Measurements from ENCODE around the gene RCC2. TPM values are rescaled to one million over a fixed set of nuclear protein-coding genes. Genes with fewer than 3 reads are reported as not detected.

Gene RCC2
- total and polyA plus RNA-seq, 2 donors (not counting 3 experiments of a cell fraction or from before 2014, with no cell fraction given) = 137 to 166 TPM

GRCh38 chr1:17359808-17360207, 79.7 kb downstream of the RCC2 start:
- Histone ChIP-seq H3K27ac (ENCODE audit: insufficient read depth, low read depth, low read length) (no peak overlapping the region), H3K9me1 (replicated peaks; ENCODE audit: control insufficient read depth, extremely low read depth, insufficient read depth, low read length) (no peaks in the 10 kb centered on the region), H3K4me2 (ENCODE audit: insufficient read depth, low read length) (no peak overlapping the region), H4K20me1 (replicated peaks; ENCODE audit: control insufficient read depth, extremely low read depth, insufficient read depth, low read length) (no peaks in the 10 kb centered on the region), H3K9me3 (replicated peaks; ENCODE audit: control insufficient read depth, insufficient read depth, low read length) (no peaks in the 10 kb centered on the region), H3K9ac (replicated peaks; ENCODE audit: extremely low read depth, insufficient read depth, low read length) (no peak overlapping the region), H3K36me3 (ENCODE audit: control insufficient read depth in 2 of 2, extremely low read depth in 1 of 2, insufficient read depth in 2 of 2, low read length in 2 of 2) (no peaks in the 10 kb centered on the region), H3K79me2 (ENCODE audit: control insufficient read depth, insufficient read depth, low read length) (no peaks in the 10 kb centered on the region), H3K4me3 (replicated peaks in 1 of 3; ENCODE audit: insufficient read depth in 1 of 3, low read depth in 1 of 3, low read length in 3 of 3) (no peak overlapping the region), H3K27me3 (ENCODE audit: control insufficient read depth in 2 of 2, insufficient read depth in 2 of 2, low read length in 2 of 2) (no peaks in the 10 kb centered on the region), H2AFZ (ENCODE audit: low read depth, low read length) (no peak overlapping the region), H3K4me1 (ENCODE audit: control insufficient read depth, extremely low read depth, insufficient read depth, low read length) (no peaks in the 10 kb centered on the region)
- ChIA-PET CTCF (no interaction called here), POLR2A (no interaction called here)
- dilution Hi-C loops (cut with MboI; ENCODE audit: extremely low pct_ligation_motif_present, low sequenced_read_pairs) = no loop called here
- intact Hi-C loops (cut with micrococcal nuclease) = no loop called here
- TF ChIP-seq, protein P1, sequence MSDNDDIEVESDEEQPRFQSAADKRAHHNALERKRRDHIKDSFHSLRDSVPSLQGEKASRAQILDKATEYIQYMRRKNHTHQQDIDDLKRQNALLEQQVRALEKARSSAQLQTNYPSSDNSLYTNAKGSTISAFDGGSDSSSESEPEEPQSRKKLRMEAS (IDR thresholded peaks at IDR 0.05; ENCODE audit: insufficient read depth, insufficient read length) = no peak
- TF ChIP-seq POLR2A (IDR thresholded peaks at IDR 0.05; ENCODE audit: low read depth, low read length) (no peak), JUN (IDR thresholded peaks at IDR 0.05; ENCODE audit: borderline replicate concordance, insufficient read depth, insufficient read length, low read depth) (no peak), EZH2 (IDR thresholded peaks at IDR 0.05; ENCODE audit: borderline replicate concordance, low read depth, low read length, severe bottlenecking) (no peak), CTCF (IDR thresholded peaks at IDR 0.05; ENCODE audit: extremely low read depth in 1 of 2, insufficient read depth in 1 of 2, low read depth in 1 of 2, low read length in 2 of 2) (no peak)
- BruUV-seq (replicated peaks) = no TSS peak
- FAIRE-seq = no peak
- DNase-seq (ENCODE audit: low read depth, low spot score) = no peak

DNA sequence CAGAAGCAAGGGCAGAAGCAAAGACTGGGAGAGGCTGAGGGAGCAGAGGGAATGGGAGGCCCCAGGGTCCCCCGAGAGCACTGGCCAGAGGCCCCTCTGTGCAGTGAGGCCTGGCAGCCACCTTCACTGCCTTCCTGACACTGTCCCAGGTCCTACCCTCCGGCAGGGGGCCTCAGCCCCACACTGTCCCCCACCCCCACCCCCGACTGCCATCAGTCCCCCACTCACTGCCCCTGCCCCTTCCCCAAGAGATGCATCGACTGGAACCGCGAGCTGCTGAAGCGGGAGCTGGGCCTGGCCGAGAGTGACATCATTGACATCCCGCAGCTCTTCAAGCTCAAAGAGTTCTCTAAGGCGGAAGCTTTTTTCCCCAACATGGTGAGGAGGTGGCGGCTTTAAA, 80.4 kb downstream of the RCC2 start:
- no peak for DNase-seq (ENCODE audit: low read depth, low spot score)
- dilution Hi-C loops (cut with MboI; ENCODE audit: extremely low pct_ligation_motif_present, low sequenced_read_pairs) = no loop called here

More for the DNA sequence above, 80.4 kb downstream of the RCC2 start:
- no peak overlapping the region for H3K4me3 ChIP-seq (replicated peaks in 1 of 3; ENCODE audit: insufficient read depth in 1 of 3, low read depth in 1 of 3, low read length in 3 of 3)
- H3K79me2 ChIP-seq (ENCODE audit: control insufficient read depth, insufficient read depth, low read length) = no peaks in the 10 kb centered on the region
- intact Hi-C loops (cut with micrococcal nuclease) = no loop called here
- no peaks in the 10 kb centered on the region for H3K36me3 ChIP-seq (ENCODE audit: control insufficient read depth in 2 of 2, extremely low read depth in 1 of 2, insufficient read depth in 2 of 2, low read length in 2 of 2)
- no peaks in the 10 kb centered on the region for H4K20me1 ChIP-seq (replicated peaks; ENCODE audit: control insufficient read depth, extremely low read depth, insufficient read depth, low read length)
- no peaks in the 10 kb centered on the region for H3K9me3 ChIP-seq (replicated peaks; ENCODE audit: control insufficient read depth, insufficient read depth, low read length)
- H3K4me1 ChIP-seq (ENCODE audit: control insufficient read depth, extremely low read depth, insufficient read depth, low read length) = no peaks in the 10 kb centered on the region
- no peak overlapping the region for H3K27ac ChIP-seq (ENCODE audit: insufficient read depth, low read depth, low read length)
- POLR2A ChIA-PET = no interaction called here
- FAIRE-seq = no peak
- no peak overlapping the region for H2AFZ ChIP-seq (ENCODE audit: low read depth, low read length)
- no peak for TF ChIP-seq MYC (IDR thresholded peaks at IDR 0.05; ENCODE audit: low read depth, low read length)
- TF ChIP-seq FOS (IDR thresholded peaks at IDR 0.05; ENCODE audit: borderline replicate concordance, insufficient read depth, low read length) = no peak
- no peak for TF ChIP-seq CTCF (IDR thresholded peaks at IDR 0.05; ENCODE audit: extremely low read depth in 1 of 2, insufficient read depth in 1 of 2, low read depth in 1 of 2, low read length in 2 of 2)
- TF ChIP-seq EZH2 (IDR thresholded peaks at IDR 0.05; ENCODE audit: borderline replicate concordance, low read depth, low read length, severe bottlenecking) = no peak
- TF ChIP-seq, protein P1 (IDR thresholded peaks at IDR 0.05; ENCODE audit: insufficient read depth, insufficient read length) = no peak
- no peak for TF ChIP-seq JUN (IDR thresholded peaks at IDR 0.05; ENCODE audit: borderline replicate concordance, insufficient read depth, insufficient read length, low read depth)
- no peak for TF ChIP-seq GATA2 (IDR thresholded peaks at IDR 0.05; ENCODE audit: insufficient read depth, insufficient read length, low read depth, low read length)
- TF ChIP-seq POLR2AphosphoS5 (IDR thresholded peaks at IDR 0.05; ENCODE audit: insufficient read depth, low read depth, low read length) = no peak
- no peak for TF ChIP-seq POLR2A (IDR thresholded peaks at IDR 0.05; ENCODE audit: low read depth, low read length)
- no peaks in the 10 kb centered on the region for H3K27me3 ChIP-seq (ENCODE audit: control insufficient read depth in 2 of 2, insufficient read depth in 2 of 2, low read length in 2 of 2)
- H3K4me2 ChIP-seq (ENCODE audit: insufficient read depth, low read length) = no peak overlapping the region
- BruUV-seq (replicated peaks) = no TSS peak
- CTCF ChIA-PET = no interaction called here
- no peaks in the 10 kb centered on the region for H3K9me1 ChIP-seq (replicated peaks; ENCODE audit: control insufficient read depth, extremely low read depth, insufficient read depth, low read length)
- H3K9ac ChIP-seq (replicated peaks; ENCODE audit: extremely low read depth, insufficient read depth, low read length) = no peak overlapping the region
